HepG2 (cell line): ENCODE measurements around the gene USP32. TPM values are rescaled to one million over a fixed set of nuclear protein-coding genes. Genes with fewer than 3 reads are reported as not detected.

Source experiments
- ATAC-seq: fragments of 200-7000 bp; cut with Tn5 transposase; 3 replicates; pipeline ENCODE4 v1.9.1; 2020; ENCODE audit warnings: mild to moderate bottlenecking, moderate library complexity
- BruUV-seq: library from RNA; stranded (reverse); fragments of 400-500 nt; replicated peaks from 2 replicates; lab custom pipeline; 2021; lab: Mats Ljungman, UMichigan
- CTCF ChIA-PET: fragments of 300-600 bp; formaldehyde crosslinking; extraction: SDS; loops from one replicate; lab custom pipeline; 2021; ENCODE audit warnings: low total read pairs, inconsistent platforms, low intra/inter-chr PET ratio; lab: Yijun Ruan, JAX
- POLR2A ChIA-PET: fragments of 350-600 bp; sonication (Branson Sonifier 250); formaldehyde crosslinking; loops from one replicate; lab custom pipeline; 2020; ENCODE audit warnings: antibody characterized with exemption, inconsistent platforms; lab: Yijun Ruan, JAX
- DNase-seq: peaks from one replicate; pipeline ENCODE4 v3.0.0-alpha.2; 2015; ENCODE audit warnings: low spot score
- FAIRE-seq: peaks from 3 replicates; lab custom pipeline; 2011; peaks lifted over from hg19 to GRCh38; lab: Jason Lieb, UNC
- H2AFZ ChIP-seq: one replicate; pipeline ENCODE4 v1.6.1; 2011; ENCODE audit warnings: low read length, inconsistent platforms
- H3K27ac ChIP-seq: fragments of 300-600 bp; 3 replicates; pipeline ENCODE4 v1.8.0; 2011; ENCODE audit warnings: mixed run types, mild to moderate bottlenecking, mixed read lengths, low read length, inconsistent platforms; ENCODE audit not compliant: insufficient read depth; ENCODE audit errors: extremely low read length
- H3K27me3 ChIP-seq, 2 experiments: fragments of 200-600 bp in 1 of 2; 2 replicates in 1 of 2; 3 replicates in 1 of 2; pipeline versions ENCODE4 v1.6.0 to v1.8.0; 2011; ENCODE audit warnings: low read length in 2 of 2, mild to moderate bottlenecking in 2 of 2, moderate library complexity in 2 of 2, inconsistent platforms in 1 of 2; ENCODE audit not compliant: insufficient read depth in 2 of 2, control insufficient read depth in 1 of 2
- H3K36me3 ChIP-seq, 2 experiments: fragments of 200-600 bp in 1 of 2; replicated peaks in 1 of 2; 2 replicates in 1 of 2; 3 replicates in 1 of 2; pipeline versions ENCODE4 v1.5.1 to v1.8.0; 2011; ENCODE audit warnings: low read length in 2 of 2, inconsistent platforms in 1 of 2; ENCODE audit not compliant: insufficient read depth in 2 of 2, control insufficient read depth in 1 of 2
- H3K4me1 ChIP-seq: 2 replicates; pipeline ENCODE4 v1.5.1; 2012; ENCODE audit warnings: low read length, inconsistent platforms; ENCODE audit not compliant: insufficient read depth
- H3K4me2 ChIP-seq: 2 replicates; pipeline ENCODE4 v1.6.0; 2011; ENCODE audit warnings: low read depth, low read length, inconsistent platforms
- H3K4me3 ChIP-seq, 3 experiments: fragments of 200-600 bp in 1 of 3; sonication (generic), shearing (Covaris generic) in 1 of 3; replicated peaks in 1 of 3; 2 replicates each; pipeline ENCODE4 v1.5.1; 2011 to 2016; ENCODE audit warnings: low read length in 3 of 3, inconsistent platforms in 2 of 3, low read depth in 2 of 3, mild to moderate bottlenecking in 2 of 3, control low read depth in 1 of 3, mixed read lengths in 1 of 3; ENCODE audit not compliant: insufficient read depth in 1 of 3
- H3K79me2 ChIP-seq: one replicate; pipeline ENCODE4 v1.6.1; 2011; ENCODE audit warnings: low read length, inconsistent platforms; ENCODE audit not compliant: insufficient read depth
- H3K9ac ChIP-seq: 2 replicates; pipeline ENCODE4 v1.6.0; 2011; ENCODE audit warnings: mild to moderate bottlenecking, low read depth, low read length, inconsistent platforms; ENCODE audit not compliant: insufficient read depth
- H3K9me3 ChIP-seq: 2 replicates; pipeline ENCODE4 v1.5.1; 2012; ENCODE audit warnings: mild to moderate bottlenecking, low read length
- H4K20me1 ChIP-seq: 2 replicates; pipeline ENCODE4 v1.6.0; 2011; ENCODE audit warnings: inconsistent platforms, mild to moderate bottlenecking, low read length, moderate library complexity; ENCODE audit not compliant: insufficient read depth
- ATF1 ChIP-seq: IDR thresholded peaks from 2 replicates; pipeline ENCODE4 v1.6.1; 2016; ENCODE audit warnings: mild to moderate bottlenecking, control low read depth
- CBX5 ChIP-seq: sonication (generic); formaldehyde crosslinking; IDR thresholded peaks from 2 replicates; pipeline ENCODE4 v1.4.0; 2020; ENCODE audit warnings: missing genetic modification reagents, borderline replicate concordance
- FOSL2 ChIP-seq: sonication (generic); formaldehyde crosslinking; IDR thresholded peaks from 2 replicates; pipeline ENCODE4 v1.4.0; 2020; ENCODE audit warnings: missing genetic modification reagents
- NPAS2 ChIP-seq: sonication (generic); formaldehyde crosslinking; IDR thresholded peaks from 2 replicates; pipeline ENCODE4 v1.8.0; 2022; ENCODE audit warnings: mild to moderate bottlenecking, missing genetic modification reagents, borderline replicate concordance
- XRCC5 ChIP-seq: fragments of 200-400 bp; formaldehyde crosslinking; optimal IDR thresholded peaks from 2 replicates; pipeline ENCODE3; 2017; ENCODE audit warnings: mild to moderate bottlenecking, low read length
- ZBTB1 ChIP-seq: sonication (generic); formaldehyde crosslinking; IDR thresholded peaks from 2 replicates; pipeline ENCODE4 v1.4.0; 2020; ENCODE audit warnings: missing genetic modification reagents, borderline replicate concordance
- ZNF282 ChIP-seq: fragments of 450-650 bp; IDR thresholded peaks from 2 replicates; pipeline ENCODE4 v1.6.1; 2018; ENCODE audit not compliant: partially characterized antibody
- ZNF674 ChIP-seq: sonication (generic); formaldehyde crosslinking; IDR thresholded peaks from 2 replicates; pipeline ENCODE4 v1.5.0; 2020; ENCODE audit warnings: low read depth, mild to moderate bottlenecking, missing genetic modification reagents
- ZNF766 ChIP-seq: sonication (generic); formaldehyde crosslinking; IDR thresholded peaks from 2 replicates; pipeline ENCODE4 v1.5.0; 2020; ENCODE audit warnings: missing genetic modification reagents, borderline replicate concordance
- ZSCAN31 ChIP-seq: sonication (generic); formaldehyde crosslinking; IDR thresholded peaks from 2 replicates; pipeline ENCODE4 v1.5.0; 2020; ENCODE audit warnings: low read depth, mild to moderate bottlenecking, missing genetic modification reagents
- WGBS: methylation state at CpG from one replicate; pipeline ENCODE4 v1.1.6; 2017; ENCODE audit warnings: low lambda C conversion rate; 5-methylcytosine and 5-hydroxymethylcytosine counted together
- in situ Hi-C: cut with HindIII; loops from 2 replicates; pipeline ENCODE4 v1.10.0; 2017; ENCODE audit warnings: low pct_unique_long_range_greater_than_20kb; ENCODE audit not compliant: extremely low pct_ligation_motif_present
- intact Hi-C: fragments of 100-400 bp; cut with micrococcal nuclease; formaldehyde crosslinking; loops from one replicate; pipeline ENCODE4 v1.10.0; 2022; ENCODE audit not compliant: unreplicated experiment
- polyA plus RNA-seq, 8 experiments: library from polyadenylated mRNA; depleted of rRNA in 3 of 8; stranded (reverse) in 7 of 8; unstranded in 1 of 8; fragments of >200 nt; fragmentation: Illumina TruSeq in 4 of 8; extraction: Trizol in 4 of 8; gene quantifications; 2 replicates each; pipeline versions ENCODE4 v1.2.1 to v1.2.3, GENCODE V29; 2011 to 2016; ENCODE audit warnings: low read depth in 4 of 8, missing spikeins in 1 of 8, mixed read lengths in 1 of 8; ENCODE audit not compliant: insufficient read depth in 1 of 8
- total RNA-seq, 5 experiments: library from RNA; depleted of rRNA; stranded (reverse); fragments of >200 nt; fragmentation: Illumina TruSeq; extraction: Trizol; gene quantifications; 2 replicates each; pipeline ENCODE4 v1.2.3, GENCODE V29; 2016; ENCODE audit warnings: low read depth in 1 of 5
- TF ChIP-seq, protein P1 (sequence below): sonication (generic); formaldehyde crosslinking; IDR thresholded peaks from 2 replicates; pipeline ENCODE4 v1.4.0; 2020; ENCODE audit warnings: mild to moderate bottlenecking, low read depth, missing genetic modification reagents
- TF ChIP-seq, protein P2 (sequence below): sonication (generic); formaldehyde crosslinking; conservative IDR thresholded peaks from 2 replicates; pipeline ENCODE4 v1.8.0; 2022; ENCODE audit warnings: mild to moderate bottlenecking, moderate library complexity, missing genetic modification reagents
- TF ChIP-seq, protein P3 (sequence below): sonication (generic); formaldehyde crosslinking; IDR thresholded peaks from 2 replicates; pipeline ENCODE4 v1.5.1; 2020; ENCODE audit warnings: missing genetic modification reagents, mild to moderate bottlenecking, borderline replicate concordance

USP32 gene
- total and polyA plus RNA-seq, 2 of the 13 experiments (the other 11 are each of a cell fraction or from before 2014, with no cell fraction given) = 24.9 to 39.9 TPM

DNA sequence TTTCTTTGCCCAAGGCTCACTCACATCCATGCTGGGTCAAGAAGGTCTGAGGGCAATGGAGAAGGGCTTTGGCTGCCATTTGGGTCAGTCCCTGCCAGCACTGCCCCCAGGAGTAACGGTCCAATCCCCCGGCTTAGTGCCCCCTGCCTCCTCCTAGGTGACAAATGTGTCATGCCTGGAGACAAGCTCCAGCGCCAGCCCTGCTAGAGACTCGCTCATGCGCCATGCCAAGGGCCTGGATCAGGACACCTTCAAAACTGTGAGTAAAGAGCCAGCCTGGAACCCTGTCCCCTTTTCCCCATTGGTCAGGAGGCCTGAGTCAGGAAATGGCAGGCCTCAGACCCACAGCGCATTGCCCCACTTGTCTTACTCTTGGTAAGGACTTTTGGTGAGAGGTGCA, 33.7 kb upstream of the USP32 start:
- Histone ChIP-seq H3K4me3 (no peak overlapping the region), H3K4me2 (no peak overlapping the region), H4K20me1 (no peaks in the 10 kb centered on the region), H3K4me1 (peaks cover 12% of the 10 kb centered on the region; the same call in 1 of the 2 replicates), H3K9me3 (no peaks in the 10 kb centered on the region), H3K27ac (no peak overlapping the region), H3K36me3 (no peaks in the 10 kb centered on the region), H3K27me3 (peaks cover 7 to 20% of the 10 kb centered on the region in 2 experiments), H2AFZ (no peak overlapping the region), H3K79me2 (no peaks in the 10 kb centered on the region), H3K9ac (no peak overlapping the region)
- no peak for ATAC-seq
- POLR2A ChIA-PET = no interaction called here
- intact Hi-C loops = no loop called here
- in situ Hi-C loops = no loop called here
- no peak for FAIRE-seq
- CTCF ChIA-PET = no interaction called here
- TF ChIP-seq XRCC5 (no peak), ZNF674 (CRISPR knock-in tag) (no peak), ZSCAN31 (CRISPR knock-in tag) (no peak), NPAS2 (CRISPR knock-in tag) (no peak)
- TF ChIP-seq, protein P1, sequence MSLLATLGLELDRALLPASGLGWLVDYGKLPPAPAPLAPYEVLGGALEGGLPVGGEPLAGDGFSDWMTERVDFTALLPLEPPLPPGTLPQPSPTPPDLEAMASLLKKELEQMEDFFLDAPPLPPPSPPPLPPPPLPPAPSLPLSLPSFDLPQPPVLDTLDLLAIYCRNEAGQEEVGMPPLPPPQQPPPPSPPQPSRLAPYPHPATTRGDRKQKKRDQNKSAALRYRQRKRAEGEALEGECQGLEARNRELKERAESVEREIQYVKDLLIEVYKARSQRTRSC (CRISPR knock-in tag) = no peak
- no TSS peak for BruUV-seq
- WGBS = 66% methylated on average over 4 of the region's 6 CpGs
- DNase-seq = no peak

DNA sequence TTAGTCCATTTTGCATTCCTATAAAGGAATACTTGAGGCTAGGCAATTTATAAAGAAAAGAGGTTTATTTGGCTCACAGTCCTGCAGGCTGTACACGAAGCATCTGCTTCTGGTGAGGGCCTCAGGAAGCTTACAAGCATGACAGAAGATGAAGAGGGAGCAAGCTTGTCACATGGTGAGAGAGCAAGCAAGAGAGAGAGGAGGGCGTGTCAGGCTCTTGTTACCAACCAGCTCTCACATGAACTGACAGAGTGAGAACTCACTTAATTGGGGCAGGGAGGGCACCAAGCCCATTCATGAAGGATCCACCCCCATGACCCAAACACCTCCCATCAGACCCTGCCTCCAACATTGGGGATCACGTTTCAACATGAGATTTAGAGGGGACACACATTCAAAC, 31.9 kb upstream of the USP32 start:
- Histone ChIP-seq H3K79me2 (no peaks in the 10 kb centered on the region), H3K27ac (no peak overlapping the region), H3K4me3 (no peak overlapping the region), H3K4me1 (peaks cover 12% of the 10 kb centered on the region; the same call in 1 of the 2 replicates), H3K4me2 (no peak overlapping the region), H3K27me3 (peaks cover 6 to 15% of the 10 kb centered on the region in 2 experiments; a peak in 4 of 5 replicates), H3K36me3 (no peaks in the 10 kb centered on the region), H4K20me1 (no peaks in the 10 kb centered on the region), H3K9me3 (no peaks in the 10 kb centered on the region), H3K9ac (no peak overlapping the region), H2AFZ (no peak overlapping the region)
- FAIRE-seq (no peak), ATAC-seq (no peak), DNase-seq (no peak)
- intact Hi-C loops (no loop called here), in situ Hi-C loops (no loop called here)
- no TSS peak for BruUV-seq
- ChIA-PET POLR2A (no interaction called here), CTCF (no interaction called here)
- 17% methylated on average over 3 of the region's 3 CpGs for WGBS
- TF ChIP-seq ZNF766 (CRISPR knock-in tag) (peak; percentile 56; the same call in 1 of the 2 replicates), ZNF282 (no peak), ZBTB1 (no peak), FOSL2 (CRISPR knock-in tag) (no peak), ATF1 (CRISPR knock-in tag) (no peak), CBX5 (CRISPR knock-in tag) (no peak)
- TF ChIP-seq, protein P2, sequence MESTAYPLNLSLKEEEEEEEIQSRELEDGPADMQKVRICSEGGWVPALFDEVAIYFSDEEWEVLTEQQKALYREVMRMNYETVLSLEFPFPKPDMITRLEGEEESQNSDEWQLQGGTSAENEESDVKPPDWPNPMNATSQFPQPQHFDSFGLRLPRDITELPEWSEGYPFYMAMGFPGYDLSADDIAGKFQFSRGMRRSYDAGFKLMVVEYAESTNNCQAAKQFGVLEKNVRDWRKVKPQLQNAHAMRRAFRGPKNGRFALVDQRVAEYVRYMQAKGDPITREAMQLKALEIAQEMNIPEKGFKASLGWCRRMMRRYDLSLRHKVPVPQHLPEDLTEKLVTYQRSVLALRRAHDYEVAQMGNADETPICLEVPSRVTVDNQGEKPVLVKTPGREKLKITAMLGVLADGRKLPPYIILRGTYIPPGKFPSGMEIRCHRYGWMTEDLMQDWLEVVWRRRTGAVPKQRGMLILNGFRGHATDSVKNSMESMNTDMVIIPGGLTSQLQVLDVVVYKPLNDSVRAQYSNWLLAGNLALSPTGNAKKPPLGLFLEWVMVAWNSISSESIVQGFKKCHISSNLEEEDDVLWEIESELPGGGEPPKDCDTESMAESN (CRISPR knock-in tag) = peak; percentile 59; the same call in 1 of the 2 replicates
- TF ChIP-seq, protein P3, sequence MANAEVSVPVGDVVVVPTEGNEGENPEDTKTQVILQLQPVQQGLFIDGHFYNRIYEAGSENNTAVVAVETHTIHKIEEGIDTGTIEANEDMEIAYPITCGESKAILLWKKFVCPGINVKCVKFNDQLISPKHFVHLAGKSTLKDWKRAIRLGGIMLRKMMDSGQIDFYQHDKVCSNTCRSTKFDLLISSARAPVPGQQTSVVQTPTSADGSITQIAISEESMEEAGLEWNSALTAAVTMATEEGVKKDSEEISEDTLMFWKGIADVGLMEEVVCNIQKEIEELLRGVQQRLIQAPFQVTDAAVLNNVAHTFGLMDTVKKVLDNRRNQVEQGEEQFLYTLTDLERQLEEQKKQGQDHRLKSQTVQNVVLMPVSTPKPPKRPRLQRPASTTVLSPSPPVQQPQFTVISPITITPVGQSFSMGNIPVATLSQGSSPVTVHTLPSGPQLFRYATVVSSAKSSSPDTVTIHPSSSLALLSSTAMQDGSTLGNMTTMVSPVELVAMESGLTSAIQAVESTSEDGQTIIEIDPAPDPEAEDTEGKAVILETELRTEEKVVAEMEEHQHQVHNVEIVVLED (CRISPR knock-in tag) = no peak
